Sigmoid colon (tissue), 4 donors: Measurements from ENCODE around the gene MALL.

Experiments
- CTCF ChIP-seq, 4 experiments: fragments of 450-650 bp in 3 of 4; fragments of 200-600 bp in 1 of 4; IDR thresholded peaks; one replicate each; pipeline ENCODE4 v1.5.1; 2016 to 2019; ENCODE audit warnings: antibody characterized with exemption in 4 of 4, mild to moderate bottlenecking in 3 of 4, moderate library complexity in 2 of 4
- EP300 ChIP-seq, 4 donors: sonication (generic); formaldehyde crosslinking; IDR thresholded peaks; one replicate each; pipeline ENCODE4 v1.6.1; 2017; ENCODE audit warnings: antibody characterized with exemption in 4 of 4
- POLR2A ChIP-seq, 2 donors: fragments of 450-650 bp; IDR thresholded peaks; one replicate each; pipeline ENCODE4 v1.6.1; 2016; ENCODE audit warnings: antibody characterized with exemption in 2 of 2, mild to moderate bottlenecking in 2 of 2, moderate library complexity in 2 of 2
- POLR2AphosphoS5 ChIP-seq, 4 donors: sonication (generic); formaldehyde crosslinking; IDR thresholded peaks; one replicate each; pipeline ENCODE4 v1.6.1; 2017; ENCODE audit warnings: antibody characterized with exemption in 4 of 4

- no peak for TF ChIP-seq CTCF (IDR thresholded peaks at IDR 0.05)
- no peak for TF ChIP-seq POLR2AphosphoS5 (IDR thresholded peaks at IDR 0.05)
- no peak for TF ChIP-seq POLR2A (IDR thresholded peaks at IDR 0.05)
- TF ChIP-seq EP300 (IDR thresholded peaks at IDR 0.05): no peak
Observed at GRCh38 chr2:110130757-110131156, 15.1 kb upstream of the MALL start.
